ENCODE data around the gene RAB3B. TPM values are rescaled to one million over a fixed set of nuclear protein-coding genes. Genes with fewer than 3 reads are reported as not detected.

Gene RAB3B
- total RNA-seq, 1 experiment from 2014 or later = 2.7 TPM

DNA sequence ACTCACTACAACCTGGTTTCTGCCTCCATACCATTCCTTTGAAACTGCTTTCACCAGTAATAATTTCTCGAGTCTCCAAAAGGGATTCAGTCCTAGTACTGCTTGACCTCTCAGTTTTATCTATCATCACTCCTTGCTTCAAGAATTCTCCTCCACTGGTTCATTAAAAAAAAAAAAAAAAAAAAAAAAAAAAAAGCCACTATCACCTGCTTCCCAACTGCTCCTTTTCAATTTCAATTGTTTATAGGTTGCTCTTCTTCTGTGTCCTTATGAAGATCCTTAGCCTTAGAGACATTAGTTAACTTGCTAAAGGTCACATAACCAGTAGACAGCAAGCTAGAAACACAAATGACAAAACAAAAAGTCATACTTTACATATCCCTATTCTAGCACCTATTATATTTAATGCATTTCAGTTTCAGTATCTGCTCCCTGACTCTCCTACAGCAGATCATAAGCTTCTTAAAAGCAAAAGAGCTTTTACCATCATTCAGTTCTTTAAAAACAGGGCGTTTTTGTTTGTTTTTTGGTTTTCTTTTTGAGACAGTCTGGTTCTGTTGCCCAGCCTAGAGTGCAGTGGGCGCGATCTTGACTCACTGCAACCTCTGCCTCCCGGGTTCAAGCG lies 119.0 kb downstream of the RAB3B start:
- DNase-seq (ENCODE audit: low read depth) = no peak

- DNase-seq (ENCODE audit: low read depth) = no peak
These were observed 119.7 kb downstream of the RAB3B start for GRCh38 chr1:51870603-51871350.

GRCh38 chr1:51867479-51868232 lies 122.8 kb downstream of the RAB3B start:
- DNase-seq (ENCODE audit: low read depth) = no peak

DNA sequence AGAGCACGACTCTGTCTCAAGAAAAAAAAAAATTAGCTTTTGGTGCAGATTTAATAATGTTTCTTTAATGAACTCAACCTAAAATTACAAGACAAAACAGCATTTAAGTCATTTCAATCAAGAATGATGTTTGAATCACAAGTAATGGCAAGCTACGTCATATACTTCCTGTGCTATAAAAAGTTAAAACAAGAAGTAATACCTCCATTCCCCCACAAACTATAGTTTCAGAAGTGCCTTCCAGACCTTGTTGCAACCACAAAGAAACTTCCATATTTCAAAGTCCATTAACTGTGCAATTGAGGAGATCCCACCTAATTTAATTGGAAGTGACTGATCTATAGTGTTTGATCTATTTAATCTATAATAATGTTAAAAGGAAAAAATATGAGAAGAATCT lies 127.1 kb downstream of the RAB3B start:
- DNase-seq (ENCODE audit: low read depth) = no peak

DNA sequence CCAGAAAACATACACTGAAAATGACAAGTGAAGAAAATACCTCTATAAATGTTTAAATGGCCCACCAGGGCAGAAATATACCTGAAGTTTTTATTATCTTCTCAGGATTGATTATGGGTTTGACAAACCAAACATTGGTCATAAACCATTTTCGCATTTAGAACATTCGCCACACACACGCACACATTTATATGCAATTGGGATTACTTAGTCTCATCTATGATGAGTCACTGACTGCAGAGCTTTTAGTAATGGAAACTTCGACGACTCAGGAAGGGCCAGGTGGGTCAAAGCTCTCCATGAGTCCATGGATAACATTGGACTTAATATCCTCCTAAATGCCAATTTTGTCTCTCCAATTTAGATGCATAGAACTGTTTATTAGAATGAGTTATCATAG lies 128.8 kb downstream of the RAB3B start:
- DNase-seq (ENCODE audit: low read depth) = no peak

DNA sequence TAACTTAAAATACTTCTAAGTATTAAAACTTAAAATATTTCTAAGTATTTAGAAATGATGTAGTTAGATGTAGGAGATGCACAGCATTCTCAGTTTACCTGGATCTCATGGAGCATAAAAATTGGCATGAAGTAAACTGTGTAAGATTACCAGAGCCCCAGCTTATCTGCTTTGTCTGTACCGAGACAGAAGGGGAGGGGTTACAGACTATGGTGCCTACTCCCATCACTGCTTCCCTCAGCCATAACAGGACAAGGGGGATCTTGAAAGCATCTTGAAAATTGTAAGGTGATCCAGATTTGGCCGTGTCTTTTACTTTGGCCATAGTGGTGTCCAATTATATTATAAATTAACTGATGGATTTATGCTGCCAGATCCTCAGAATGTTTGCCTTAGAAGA lies 130.8 kb downstream of the RAB3B start:
- DNase-seq (ENCODE audit: low read depth) = no peak

- no peak for DNase-seq (ENCODE audit: low read depth)
These were observed 131.2 kb downstream of the RAB3B start for GRCh38 chr1:51859333-51859732.

- no peak for DNase-seq (ENCODE audit: low read depth)
These were observed 131.6 kb downstream of the RAB3B start for GRCh38 chr1:51858892-51859291.

Other genes with a start within 250 kb of the RAB3B start
- gene NRDC, start 112.0 kb downstream of the RAB3B start, total RNA-seq (2014; rRNA removed; shearing (Covaris generic)) = 47.0 and 56.8 TPM in 2 replicates
- 23.2 and 29.4 TPM in 2 replicates for gene KTI12, start 43.1 kb upstream of the RAB3B start, total RNA-seq (2014; rRNA removed; shearing (Covaris generic))
- 103 and 128 TPM in 2 replicates for gene TXNDC12, start 64.5 kb upstream of the RAB3B start, total RNA-seq (2014; rRNA removed; shearing (Covaris generic))
- 119 and 127 TPM in 2 replicates for gene BTF3L4, start 65.6 kb upstream of the RAB3B start, total RNA-seq (2014; rRNA removed; shearing (Covaris generic))
- gene ZFYVE9, start 151.4 kb upstream of the RAB3B start, total RNA-seq (2014; rRNA removed; shearing (Covaris generic)) = 11.8 and 15.3 TPM in 2 replicates